Measurements from ENCODE around the gene ZCCHC2. TPM values are rescaled to one million over a fixed set of nuclear protein-coding genes. Genes with fewer than 3 reads are reported as not detected.

ZCCHC2 gene
- total and polyA plus RNA-seq, 9 of the 15 experiments (the other 6 are each of a cell fraction or from before 2014, with no cell fraction given): 1.0 to 9.2 (median 6.0) TPM

DNA sequence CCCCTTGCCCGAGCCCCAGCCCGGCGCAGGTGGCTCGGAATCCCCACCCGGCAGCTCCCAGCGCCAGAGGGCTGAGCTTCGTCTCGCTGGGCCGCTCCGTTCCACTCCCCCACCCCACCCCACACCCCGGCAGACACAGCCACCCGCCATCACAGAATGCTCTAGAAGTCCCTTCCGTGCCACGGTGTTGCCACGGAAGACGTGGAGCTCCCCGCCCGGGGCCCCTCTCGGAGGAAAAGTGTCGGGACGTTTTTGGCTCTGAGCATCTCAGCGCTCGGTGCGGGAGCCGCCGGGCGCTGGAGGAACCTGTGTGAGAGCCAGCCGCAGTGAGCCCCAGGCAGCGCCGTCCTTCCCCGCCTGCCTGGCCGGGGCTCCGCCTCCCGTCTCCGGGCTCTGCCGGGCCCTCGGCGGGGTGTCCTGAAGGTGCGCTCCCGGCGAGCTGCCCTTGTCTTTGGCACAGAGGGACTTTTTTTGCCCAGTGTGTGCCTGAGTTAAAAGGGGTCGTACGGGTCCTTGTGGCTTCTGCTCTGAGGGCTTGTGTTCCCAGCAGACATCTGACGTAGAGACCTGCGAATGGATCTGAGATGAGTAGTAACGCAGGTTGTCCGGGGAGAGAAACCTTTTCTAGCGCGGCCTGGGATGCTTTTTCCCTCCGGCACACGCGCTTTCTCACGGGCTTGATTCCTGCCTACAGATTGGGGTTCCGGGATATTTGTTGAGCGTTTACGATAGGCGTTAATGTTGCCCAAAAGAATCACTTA lies 1.8 kb downstream of the ZCCHC2 start (continued):
- TF ChIP-seq, protein P1, sequence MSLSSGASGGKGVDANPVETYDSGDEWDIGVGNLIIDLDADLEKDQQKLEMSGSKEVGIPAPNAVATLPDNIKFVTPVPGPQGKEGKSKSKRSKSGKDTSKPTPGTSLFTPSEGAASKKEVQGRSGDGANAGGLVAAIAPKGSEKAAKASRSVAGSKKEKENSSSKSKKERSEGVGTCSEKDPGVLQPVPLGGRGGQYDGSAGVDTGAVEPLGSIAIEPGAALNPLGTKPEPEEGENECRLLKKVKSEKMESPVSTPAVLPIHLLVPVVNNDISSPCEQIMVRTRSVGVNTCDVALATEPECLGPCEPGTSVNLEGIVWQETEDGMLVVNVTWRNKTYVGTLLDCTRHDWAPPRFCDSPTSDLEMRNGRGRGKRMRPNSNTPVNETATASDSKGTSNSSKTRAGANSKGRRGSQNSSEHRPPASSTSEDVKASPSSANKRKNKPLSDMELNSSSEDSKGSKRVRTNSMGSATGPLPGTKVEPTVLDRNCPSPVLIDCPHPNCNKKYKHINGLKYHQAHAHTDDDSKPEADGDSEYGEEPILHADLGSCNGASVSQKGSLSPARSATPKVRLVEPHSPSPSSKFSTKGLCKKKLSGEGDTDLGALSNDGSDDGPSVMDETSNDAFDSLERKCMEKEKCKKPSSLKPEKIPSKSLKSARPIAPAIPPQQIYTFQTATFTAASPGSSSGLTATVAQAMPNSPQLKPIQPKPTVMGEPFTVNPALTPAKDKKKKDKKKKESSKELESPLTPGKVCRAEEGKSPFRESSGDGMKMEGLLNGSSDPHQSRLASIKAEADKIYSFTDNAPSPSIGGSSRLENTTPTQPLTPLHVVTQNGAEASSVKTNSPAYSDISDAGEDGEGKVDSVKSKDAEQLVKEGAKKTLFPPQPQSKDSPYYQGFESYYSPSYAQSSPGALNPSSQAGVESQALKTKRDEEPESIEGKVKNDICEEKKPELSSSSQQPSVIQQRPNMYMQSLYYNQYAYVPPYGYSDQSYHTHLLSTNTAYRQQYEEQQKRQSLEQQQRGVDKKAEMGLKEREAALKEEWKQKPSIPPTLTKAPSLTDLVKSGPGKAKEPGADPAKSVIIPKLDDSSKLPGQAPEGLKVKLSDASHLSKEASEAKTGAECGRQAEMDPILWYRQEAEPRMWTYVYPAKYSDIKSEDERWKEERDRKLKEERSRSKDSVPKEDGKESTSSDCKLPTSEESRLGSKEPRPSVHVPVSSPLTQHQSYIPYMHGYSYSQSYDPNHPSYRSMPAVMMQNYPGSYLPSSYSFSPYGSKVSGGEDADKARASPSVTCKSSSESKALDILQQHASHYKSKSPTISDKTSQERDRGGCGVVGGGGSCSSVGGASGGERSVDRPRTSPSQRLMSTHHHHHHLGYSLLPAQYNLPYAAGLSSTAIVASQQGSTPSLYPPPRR (CRISPR knock-in tag; IDR thresholded peaks at IDR 0.05; ENCODE audit: borderline replicate concordance): no peak
- no peak for TF ChIP-seq ZBTB8A (IDR thresholded peaks at IDR 0.05; ENCODE audit: partially characterized antibody)
- peak; percentile 21 for TF ChIP-seq TBP (optimal IDR thresholded peaks at IDR 0.05; ENCODE audit: low read depth, low read length)
- TF ChIP-seq, protein P2, sequence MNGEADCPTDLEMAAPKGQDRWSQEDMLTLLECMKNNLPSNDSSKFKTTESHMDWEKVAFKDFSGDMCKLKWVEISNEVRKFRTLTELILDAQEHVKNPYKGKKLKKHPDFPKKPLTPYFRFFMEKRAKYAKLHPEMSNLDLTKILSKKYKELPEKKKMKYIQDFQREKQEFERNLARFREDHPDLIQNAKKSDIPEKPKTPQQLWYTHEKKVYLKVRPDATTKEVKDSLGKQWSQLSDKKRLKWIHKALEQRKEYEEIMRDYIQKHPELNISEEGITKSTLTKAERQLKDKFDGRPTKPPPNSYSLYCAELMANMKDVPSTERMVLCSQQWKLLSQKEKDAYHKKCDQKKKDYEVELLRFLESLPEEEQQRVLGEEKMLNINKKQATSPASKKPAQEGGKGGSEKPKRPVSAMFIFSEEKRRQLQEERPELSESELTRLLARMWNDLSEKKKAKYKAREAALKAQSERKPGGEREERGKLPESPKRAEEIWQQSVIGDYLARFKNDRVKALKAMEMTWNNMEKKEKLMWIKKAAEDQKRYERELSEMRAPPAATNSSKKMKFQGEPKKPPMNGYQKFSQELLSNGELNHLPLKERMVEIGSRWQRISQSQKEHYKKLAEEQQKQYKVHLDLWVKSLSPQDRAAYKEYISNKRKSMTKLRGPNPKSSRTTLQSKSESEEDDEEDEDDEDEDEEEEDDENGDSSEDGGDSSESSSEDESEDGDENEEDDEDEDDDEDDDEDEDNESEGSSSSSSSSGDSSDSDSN (IDR thresholded peaks at IDR 0.05; ENCODE audit: borderline replicate concordance in 1 of 2, low read depth in 2 of 2, low read length in 2 of 2): peak; percentile 92 to 97
- no peak for TF ChIP-seq RBM15 (IDR thresholded peaks at IDR 0.05; ENCODE audit: insufficient read depth, low read length)
- no peak for TF ChIP-seq HDAC3 (IDR thresholded peaks at IDR 0.05; ENCODE audit: borderline replicate concordance, partially characterized antibody)
- TF ChIP-seq, protein P3, sequence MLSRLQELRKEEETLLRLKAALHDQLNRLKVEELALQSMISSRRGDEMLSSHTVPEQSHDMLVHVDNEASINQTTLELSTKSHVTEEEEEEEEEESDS (CRISPR knock-in tag; IDR thresholded peaks at IDR 0.05): no peak
- no peak for TF ChIP-seq ZNF232 (CRISPR knock-in tag; IDR thresholded peaks at IDR 0.05)
- no peak for TF ChIP-seq CBFB (CRISPR knock-in tag; IDR thresholded peaks at IDR 0.05)
- TF ChIP-seq RBFOX2 (IDR thresholded peaks at IDR 0.05; ENCODE audit: low read depth, low read length): peak; percentile 58; the same call in 1 of the 2 replicates
- TF ChIP-seq, protein P4, sequence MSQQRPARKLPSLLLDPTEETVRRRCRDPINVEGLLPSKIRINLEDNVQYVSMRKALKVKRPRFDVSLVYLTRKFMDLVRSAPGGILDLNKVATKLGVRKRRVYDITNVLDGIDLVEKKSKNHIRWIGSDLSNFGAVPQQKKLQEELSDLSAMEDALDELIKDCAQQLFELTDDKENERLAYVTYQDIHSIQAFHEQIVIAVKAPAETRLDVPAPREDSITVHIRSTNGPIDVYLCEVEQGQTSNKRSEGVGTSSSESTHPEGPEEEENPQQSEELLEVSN (IDR thresholded peaks at IDR 0.05; ENCODE audit: borderline replicate concordance in 1 of 2, extremely low read depth in 1 of 2, insufficient read depth in 1 of 2, insufficient read length in 1 of 2, low read depth in 1 of 2, low read length in 1 of 2, poor library complexity in 1 of 2, severe bottlenecking in 1 of 2): peak in 1 of 2 experiments; percentile 3
- TF ChIP-seq, protein P5, sequence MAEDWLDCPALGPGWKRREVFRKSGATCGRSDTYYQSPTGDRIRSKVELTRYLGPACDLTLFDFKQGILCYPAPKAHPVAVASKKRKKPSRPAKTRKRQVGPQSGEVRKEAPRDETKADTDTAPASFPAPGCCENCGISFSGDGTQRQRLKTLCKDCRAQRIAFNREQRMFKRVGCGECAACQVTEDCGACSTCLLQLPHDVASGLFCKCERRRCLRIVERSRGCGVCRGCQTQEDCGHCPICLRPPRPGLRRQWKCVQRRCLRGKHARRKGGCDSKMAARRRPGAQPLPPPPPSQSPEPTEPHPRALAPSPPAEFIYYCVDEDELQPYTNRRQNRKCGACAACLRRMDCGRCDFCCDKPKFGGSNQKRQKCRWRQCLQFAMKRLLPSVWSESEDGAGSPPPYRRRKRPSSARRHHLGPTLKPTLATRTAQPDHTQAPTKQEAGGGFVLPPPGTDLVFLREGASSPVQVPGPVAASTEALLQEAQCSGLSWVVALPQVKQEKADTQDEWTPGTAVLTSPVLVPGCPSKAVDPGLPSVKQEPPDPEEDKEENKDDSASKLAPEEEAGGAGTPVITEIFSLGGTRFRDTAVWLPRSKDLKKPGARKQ (CRISPR knock-in tag; IDR thresholded peaks at IDR 0.05): no peak
- no peak for TF ChIP-seq HCFC1 (IDR thresholded peaks at IDR 0.05; ENCODE audit: low read depth, low read length)
- peak; percentile 57 for TF ChIP-seq RBBP5 (IDR thresholded peaks at IDR 0.05; ENCODE audit: borderline replicate concordance, insufficient read depth, low read length, poor library complexity, severe bottlenecking)

Data from K562 (cell line).